B cell (primary cell): ENCODE measurements around the gene DRC1. TPM values are rescaled to one million over a fixed set of nuclear protein-coding genes. Genes with fewer than 3 reads are reported as not detected.

Experiments
- ATAC-seq: fragments of 200-7000 bp; cut with Tn5 transposase; one replicate; pipeline ENCODE4 v1.10.0; 2021; ENCODE audit warnings: low read depth, mild to moderate bottlenecking, moderate number of reproducible peaks, moderate library complexity
- CTCF ChIA-PET: fragments of 350-600 bp; sonication (Branson Sonifier 250); formaldehyde crosslinking; loops from one replicate; lab custom pipeline; 2021; ENCODE audit warnings: antibody characterized with exemption, inconsistent platforms; lab: Charles Lee
- POLR2A ChIA-PET: fragments of 350-600 bp; sonication (Branson Sonifier 250); formaldehyde crosslinking; loops from one replicate; lab custom pipeline; 2021; ENCODE audit warnings: antibody characterized with exemption; lab: Charles Lee
- DNase-seq: peaks from one replicate; pipeline ENCODE4 v3.0.0; 2013
- H2AFZ ChIP-seq: 2 replicates; pipeline ENCODE4 v1.6.1; 2012; ENCODE audit warnings: mild to moderate bottlenecking, low read depth, low read length; ENCODE audit not compliant: insufficient read depth, poor library complexity, severe bottlenecking
- H3K27ac ChIP-seq, 2 donors: 1 replicate in 1 of 2; 2 replicates in 1 of 2; pipeline ENCODE4 v1.5.1; 2012 to 2013; ENCODE audit warnings: low read length in 2 of 2, mild to moderate bottlenecking in 2 of 2, moderate library complexity in 1 of 2
- H3K27me3 ChIP-seq, 4 experiments: fragments of 200-600 bp in 1 of 4; sonication (generic) in 1 of 4; replicated peaks in 1 of 4; 1 replicate in 2 of 4; 2 replicates in 2 of 4; pipeline versions ENCODE4 v1.6.1 to v1.7.0; 2013 to 2016; ENCODE audit warnings: low read length in 3 of 4, mild to moderate bottlenecking in 2 of 4, mixed read lengths in 1 of 4, moderate library complexity in 1 of 4; ENCODE audit not compliant: insufficient read depth in 4 of 4, control insufficient read depth in 3 of 4; ENCODE audit errors: control extremely low read depth in 1 of 4
- H3K36me3 ChIP-seq, 2 experiments: replicated peaks in 1 of 2; 1 replicate in 1 of 2; 2 replicates in 1 of 2; pipeline versions ENCODE4 v1.6.1 to v1.7.1; 2013; ENCODE audit warnings: low read length in 1 of 2; ENCODE audit not compliant: insufficient read depth in 2 of 2, control insufficient read depth in 1 of 2; ENCODE audit errors: control extremely low read depth in 1 of 2, extremely low read depth in 1 of 2
- H3K4me1 ChIP-seq, 2 donors: fragments of 200-600 bp in 1 of 2; sonication (generic) in 1 of 2; 1 replicate in 1 of 2; 2 replicates in 1 of 2; pipeline versions ENCODE4 v1.5.1 to v1.6.1; 2013 to 2017; ENCODE audit warnings: low read length in 2 of 2; ENCODE audit not compliant: control insufficient read depth in 2 of 2, insufficient read depth in 2 of 2
- H3K4me2 ChIP-seq: replicated peaks from 2 replicates; pipeline ENCODE3; 2012; ENCODE audit warnings: mild to moderate bottlenecking, low read depth, low read length; ENCODE audit not compliant: poor library complexity, severe bottlenecking
- H3K4me3 ChIP-seq, 5 experiments: fragments of 200-600 bp in 1 of 5; sonication (generic) in 1 of 5; 1 replicate in 3 of 5; 2 replicates in 2 of 5; pipeline versions ENCODE4 v1.5.1 to v1.7.0; 2011 to 2016; ENCODE audit warnings: low read length in 4 of 5, mild to moderate bottlenecking in 4 of 5, low read depth in 2 of 5, control low read depth in 1 of 5, moderate library complexity in 1 of 5; ENCODE audit not compliant: insufficient read depth in 1 of 5; ENCODE audit errors: control extremely low read depth in 1 of 5, extremely low read depth in 1 of 5
- H3K79me2 ChIP-seq: fragments of 200-600 bp; sonication (generic); one replicate; pipeline ENCODE4 v1.6.0; 2016; ENCODE audit warnings: low read length; ENCODE audit not compliant: control insufficient read depth, insufficient read depth
- H3K9ac ChIP-seq: fragments of 200-600 bp; sonication (generic); 2 replicates; pipeline ENCODE4 v1.6.1; 2017; ENCODE audit warnings: mild to moderate bottlenecking, low read length, moderate library complexity
- H3K9me3 ChIP-seq, 3 donors: one replicate each; pipeline versions ENCODE4 v1.6.1 to v1.7.1; 2013; ENCODE audit warnings: low read length in 2 of 3; ENCODE audit not compliant: control insufficient read depth in 2 of 3, insufficient read depth in 1 of 3; ENCODE audit errors: control extremely low read depth in 1 of 3
- H4K20me1 ChIP-seq: 2 replicates; pipeline ENCODE4 v1.6.0; 2012; ENCODE audit warnings: mild to moderate bottlenecking, low read length; ENCODE audit not compliant: insufficient read depth, control insufficient read depth, poor library complexity, severe bottlenecking
- H3K27ac Mint-ChIP-seq: one replicate; pipeline ENCODE4 v1.8.0; 2021; ENCODE audit warnings: mixed read lengths
- H3K27me3 Mint-ChIP-seq: one replicate; pipeline ENCODE4 v1.8.0; 2021; ENCODE audit warnings: mixed read lengths
- H3K4me1 Mint-ChIP-seq: one replicate; pipeline ENCODE4 v1.8.0; 2021; ENCODE audit warnings: mixed read lengths
- H3K4me3 Mint-ChIP-seq: one replicate; pipeline ENCODE4 v1.8.0; 2021; ENCODE audit warnings: mixed read lengths
- H3K9me3 Mint-ChIP-seq: one replicate; pipeline ENCODE4 v1.8.0; 2022; ENCODE audit warnings: mixed read lengths; ENCODE audit not compliant: insufficient read depth
- CTCF ChIP-seq: fragments of 200-600 bp; IDR thresholded peaks from one replicate; pipeline ENCODE4 v1.8.0; 2022; ENCODE audit warnings: antibody characterized with exemption, mild to moderate bottlenecking
- EZH2 ChIP-seq: IDR thresholded peaks from 2 replicates; pipeline ENCODE4 v1.6.1; 2012; ENCODE audit warnings: borderline replicate concordance, low read depth, mild to moderate bottlenecking, moderate library complexity, low read length; ENCODE audit not compliant: insufficient read depth, poor library complexity, severe bottlenecking
- WGBS: methylation state at CpG from one replicate; pipeline ENCODE4 v1.1.5; 2013; ENCODE audit warnings: missing lambda C conversion rate; ENCODE audit not compliant: insufficient coverage; 5-methylcytosine and 5-hydroxymethylcytosine counted together
- intact Hi-C: fragments of 100-400 bp; cut with micrococcal nuclease; formaldehyde crosslinking; loops from one replicate; pipeline ENCODE4 v1.10.0; 2022
- polyA plus RNA-seq: library from polyadenylated mRNA; depleted of rRNA; stranded (reverse); fragments of >200 nt; gene quantifications from 2 replicates; pipeline ENCODE4 v1.2.3, GENCODE V29; 2012
- total RNA-seq, 2 donors: library from RNA; stranded (reverse); fragments of 120-200 nt in 1 of 2; gene quantifications; 1 replicate in 1 of 2; 2 replicates in 1 of 2; pipeline versions ENCODE4 v1.2.3 to v1.2.4, GENCODE V29; 2013 to 2022

DRC1 gene
- total and polyA plus RNA-seq, 2 donors (not counting 1 experiment from before 2014, with no cell fraction given) = not detected

GRCh38 chr2:26395394-26395793 is 6.3 kb upstream of the DRC1 start:
- intact Hi-C loops = no loop called here
- no peak overlapping the region for H3K27ac Mint-ChIP-seq
- CTCF ChIA-PET = no interaction called here

GRCh38 chr2:26396734-26397298 is 4.9 kb upstream of the DRC1 start:
- H3K27me3 Mint-ChIP-seq = no peaks in the 10 kb centered on the region
- TF ChIP-seq CTCF (no peak), EZH2 (no peak)
- H3K4me3 Mint-ChIP-seq = no peak overlapping the region
- Histone ChIP-seq H3K4me3 (no peak overlapping the region), H3K4me2 (no peak overlapping the region), H3K27ac (no peak overlapping the region), H4K20me1 (no peaks in the 10 kb centered on the region), H3K4me1 (no peaks in the 10 kb centered on the region), H3K9me3 (no peaks in the 10 kb centered on the region), H3K27me3 (peaks cover 0 to 6% (median 2%) of the 10 kb centered on the region in 4 experiments), H2AFZ (no peak overlapping the region), H3K79me2 (no peaks in the 10 kb centered on the region), H3K36me3 (peaks cover 0 to 4% of the 10 kb centered on the region in 2 experiments), H3K9ac (no peak overlapping the region)
- ChIA-PET POLR2A (no interaction called here), CTCF (interaction anchor here (0.6 kb wide), 1 partner anchor 156 kb away, joined by 3 read pairs; no protein-coding TSS in a partner anchor)
- WGBS = 93% methylated on average over 5 of the region's 5 CpGs
- DNase-seq (no peak), ATAC-seq (no peak)
- H3K9me3 Mint-ChIP-seq = no peaks in the 10 kb centered on the region
- H3K27ac Mint-ChIP-seq = no peak overlapping the region
- no peaks in the 10 kb centered on the region for H3K4me1 Mint-ChIP-seq
- intact Hi-C loops = no loop called here

More at GRCh38 chr2:26395394-26395793, 6.3 kb upstream of the DRC1 start:
- H3K9me3 Mint-ChIP-seq = no peaks in the 10 kb centered on the region
- POLR2A ChIA-PET = no interaction called here
- H3K27me3 ChIP-seq = no peaks in the 10 kb centered on the region
- no peaks in the 10 kb centered on the region for H3K4me1 ChIP-seq
- H3K36me3 ChIP-seq = peaks cover 4% of the 10 kb centered on the region in 2 experiments
- no peaks in the 10 kb centered on the region for H3K79me2 ChIP-seq
- H3K9me3 ChIP-seq = no peaks in the 10 kb centered on the region
- no peak overlapping the region for H3K4me3 ChIP-seq
- no peak overlapping the region for H2AFZ ChIP-seq
- DNase-seq (no peak), ATAC-seq (no peak)
- H3K9ac ChIP-seq = no peak overlapping the region
- no peaks in the 10 kb centered on the region for H4K20me1 ChIP-seq
- no peaks in the 10 kb centered on the region for H3K4me1 Mint-ChIP-seq
- 82% methylated on average over 4 of the region's 4 CpGs for WGBS
- TF ChIP-seq CTCF = no peak
- no peak for TF ChIP-seq EZH2
- no peak overlapping the region for H3K27ac ChIP-seq
- no peak overlapping the region for H3K4me2 ChIP-seq
- no peaks in the 10 kb centered on the region for H3K27me3 Mint-ChIP-seq
- no peak overlapping the region for H3K4me3 Mint-ChIP-seq
